HG03175 (cell line): ENCODE data around the gene DNMT1.
"Not testable (repeated sequence)": the region's sequence is repeated elsewhere in the genome, so short reads cannot be mapped to it uniquely, and the experiment has no call there.

Experiments
- ATAC-seq: cut with Tn5 transposase; IDR thresholded peaks from one replicate; pipeline ENCODE4 v1.9.1; 2021; ENCODE audit warnings: mild to moderate bottlenecking, moderate library complexity; ENCODE audit not compliant: unreplicated experiment

Gene DNMT1

GRCh38 chr19:10222201-10222890 lies 27.6 kb upstream of the DNMT1 start:
- ATAC-seq, result no peak

GRCh38 chr19:10220695-10221094 lies 25.9 kb upstream of the DNMT1 start:
- no peak for ATAC-seq

GRCh38 chr19:10219678-10220077 lies 24.9 kb upstream of the DNMT1 start:
- ATAC-seq, result peak; percentile 53

- ATAC-seq, result no peak
These were observed 22.3 kb upstream of the DNMT1 start for GRCh38 chr19:10217085-10217484.

- no peak for ATAC-seq
These were observed 20.0 kb upstream of the DNMT1 start for GRCh38 chr19:10214784-10215183.

- no peak for ATAC-seq
These were observed 16.9 kb upstream of the DNMT1 start for GRCh38 chr19:10211691-10212090.

- no peak for ATAC-seq
These were observed 16.3 kb upstream of the DNMT1 start for GRCh38 chr19:10211061-10211460.

GRCh38 chr19:10209315-10209714 lies 14.6 kb upstream of the DNMT1 start:
- no peak for ATAC-seq

GRCh38 chr19:10207026-10207425 lies 12.3 kb upstream of the DNMT1 start:
- ATAC-seq, result no peak

- no peak for ATAC-seq
These were observed 11.6 kb upstream of the DNMT1 start for GRCh38 chr19:10206226-10206885.

- no peak for ATAC-seq
These were observed 10.9 kb upstream of the DNMT1 start for GRCh38 chr19:10205636-10206035.

GRCh38 chr19:10203686-10204085 lies 8.9 kb upstream of the DNMT1 start:
- no peak for ATAC-seq

GRCh38 chr19:10201176-10201575 lies 6.4 kb upstream of the DNMT1 start:
- no peak for ATAC-seq

GRCh38 chr19:10200101-10200500 lies 5.3 kb upstream of the DNMT1 start:
- ATAC-seq, result not testable (repeated sequence)

GRCh38 chr19:10198889-10199644 lies 4.3 kb upstream of the DNMT1 start:
- not testable (repeated sequence) for ATAC-seq

- peak; percentile 15 for ATAC-seq
These were observed 406 bp upstream of the DNMT1 start for GRCh38 chr19:10195199-10195519.

GRCh38 chr19:10193790-10194499 lies 808 bp downstream of the DNMT1 start:
- peak; percentile 18 for ATAC-seq

GRCh38 chr19:10192922-10193321 lies 1.8 kb downstream of the DNMT1 start:
- no peak for ATAC-seq

- ATAC-seq, result no peak
These were observed 3.4 kb downstream of the DNMT1 start for GRCh38 chr19:10191347-10191746.

- no peak for ATAC-seq
These were observed 4.7 kb downstream of the DNMT1 start for GRCh38 chr19:10190026-10190425.

- ATAC-seq, result no peak
These were observed 5.1 kb downstream of the DNMT1 start for GRCh38 chr19:10189616-10190015.
